Measurements from ENCODE around the gene COL24A1.

DNA sequence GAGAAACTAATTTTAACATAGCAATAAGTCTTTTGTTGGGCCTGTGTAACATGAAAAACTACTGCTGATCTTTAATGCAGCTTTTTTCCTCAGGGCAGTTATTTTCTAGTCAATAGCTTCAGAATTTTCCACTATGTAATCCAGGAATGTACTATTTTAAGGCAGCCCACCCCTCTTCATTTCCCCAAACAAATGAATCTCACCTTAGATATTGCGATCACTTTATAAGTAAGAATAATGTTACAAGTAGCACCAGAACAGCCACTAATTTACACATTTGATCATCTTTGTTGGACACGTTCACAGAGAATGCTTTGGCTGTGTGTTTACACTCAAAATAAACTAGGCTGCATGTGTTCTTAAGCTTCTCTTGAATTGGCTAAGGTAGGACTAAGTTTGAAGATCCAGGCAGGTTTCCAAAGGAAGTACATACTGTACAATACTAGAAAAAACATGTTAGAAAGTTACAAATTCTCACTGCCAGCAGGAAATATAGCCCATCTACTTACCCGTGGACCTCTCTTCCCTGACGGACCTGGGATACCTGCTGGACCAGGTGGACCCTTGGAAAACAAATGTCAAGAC is 41.7 kb downstream of the COL24A1 start:
- TF ChIP-seq, protein P1, sequence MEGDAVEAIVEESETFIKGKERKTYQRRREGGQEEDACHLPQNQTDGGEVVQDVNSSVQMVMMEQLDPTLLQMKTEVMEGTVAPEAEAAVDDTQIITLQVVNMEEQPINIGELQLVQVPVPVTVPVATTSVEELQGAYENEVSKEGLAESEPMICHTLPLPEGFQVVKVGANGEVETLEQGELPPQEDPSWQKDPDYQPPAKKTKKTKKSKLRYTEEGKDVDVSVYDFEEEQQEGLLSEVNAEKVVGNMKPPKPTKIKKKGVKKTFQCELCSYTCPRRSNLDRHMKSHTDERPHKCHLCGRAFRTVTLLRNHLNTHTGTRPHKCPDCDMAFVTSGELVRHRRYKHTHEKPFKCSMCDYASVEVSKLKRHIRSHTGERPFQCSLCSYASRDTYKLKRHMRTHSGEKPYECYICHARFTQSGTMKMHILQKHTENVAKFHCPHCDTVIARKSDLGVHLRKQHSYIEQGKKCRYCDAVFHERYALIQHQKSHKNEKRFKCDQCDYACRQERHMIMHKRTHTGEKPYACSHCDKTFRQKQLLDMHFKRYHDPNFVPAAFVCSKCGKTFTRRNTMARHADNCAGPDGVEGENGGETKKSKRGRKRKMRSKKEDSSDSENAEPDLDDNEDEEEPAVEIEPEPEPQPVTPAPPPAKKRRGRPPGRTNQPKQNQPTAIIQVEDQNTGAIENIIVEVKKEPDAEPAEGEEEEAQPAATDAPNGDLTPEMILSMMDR (IDR thresholded peaks at IDR 0.05; ENCODE audit: extremely low read depth in 1 of 2, insufficient read depth in 1 of 2, low read depth in 1 of 2, low read length in 2 of 2): no peak
- TF ChIP-seq JUN (IDR thresholded peaks at IDR 0.05; ENCODE audit: borderline replicate concordance, insufficient read depth, insufficient read length, low read depth): no peak

Data from endothelial cell of umbilical vein (primary cell).